NB4 (cell line): ENCODE data around the gene FCRLA.

Experiments used
- DNase-seq: peaks from one replicate; pipeline ENCODE4 v3.0.0; 2010; ENCODE audit warnings: low read depth
- H3K4me3 ChIP-seq: one replicate; pipeline ENCODE4 v1.5.1; 2011; ENCODE audit warnings: mild to moderate bottlenecking, low read depth, low read length, moderate library complexity
- CTCF ChIP-seq: IDR thresholded peaks from one replicate; pipeline ENCODE4 v1.5.1; 2012; ENCODE audit warnings: low read depth, low read length
- MAX ChIP-seq: IDR thresholded peaks from 2 replicates; pipeline ENCODE4 v1.6.1; 2011; ENCODE audit warnings: low read depth, low read length
- MYC ChIP-seq: IDR thresholded peaks from 2 replicates; pipeline ENCODE4 v1.6.1; 2011; ENCODE audit warnings: low read depth, low read length
- POLR2A ChIP-seq: IDR thresholded peaks from 2 replicates; pipeline ENCODE4 v1.6.1; 2011; ENCODE audit warnings: mild to moderate bottlenecking; ENCODE audit not compliant: insufficient read length; ENCODE audit errors: extremely low read depth

FCRLA gene

GRCh38 chr1:161718559-161719324 lies 11.7 kb downstream of the FCRLA start:
- DNase-seq: peak; percentile 52
- TF ChIP-seq MYC: no peak
- TF ChIP-seq POLR2A: no peak
- no peak for TF ChIP-seq CTCF
- TF ChIP-seq MAX: no peak
- H3K4me3 ChIP-seq: no peak overlapping the region

GRCh38 chr1:161719325-161719611 lies 12.2 kb downstream of the FCRLA start:
- DNase-seq: no peak
- no peak overlapping the region for H3K4me3 ChIP-seq
- TF ChIP-seq POLR2A (no peak), MAX (no peak), CTCF (no peak), MYC (no peak)

GRCh38 chr1:161720422-161720821 lies 13.4 kb downstream of the FCRLA start:
- no peak for DNase-seq
- no peak overlapping the region for H3K4me3 ChIP-seq
- TF ChIP-seq CTCF: no peak
- TF ChIP-seq MAX: no peak
- no peak for TF ChIP-seq POLR2A
- no peak for TF ChIP-seq MYC

GRCh38 chr1:161720956-161721737 lies 14.1 kb downstream of the FCRLA start, which contains the start of gene FCRLB:
Gene FCRLB, plus strand, starts transcription at chr1:161721544. Its CDS starts 1,129 bp downstream, at chr1:161722673.
- no peak for TF ChIP-seq MAX
- no peak for TF ChIP-seq POLR2A
- no peak for TF ChIP-seq CTCF
- no peak for TF ChIP-seq MYC
- no peak within 1 kb of the TSS for H3K4me3 ChIP-seq
- peak; percentile 44 for DNase-seq

GRCh38 chr1:161721738-161722343 lies 14.8 kb downstream of the FCRLA start:
- peak; percentile 27; the same call in 1 of the 2 replicates for TF ChIP-seq MAX
- no peak for TF ChIP-seq POLR2A
- peak; percentile 61; the same call in 1 of the 2 replicates for TF ChIP-seq MYC
- no peak for TF ChIP-seq CTCF
- peak; percentile 91 for DNase-seq
- H3K4me3 ChIP-seq: no peak overlapping the region
